MM.1S (cell line): ENCODE data around the gene MTA2.

Experiments
- EZH2 ChIP-seq: fragments of 300-600 bp; sonication (generic); optimal IDR thresholded peaks from 2 replicates; pipeline ENCODE3; 2017; ENCODE audit warnings: low read depth, mild to moderate bottlenecking, antibody characterized with exemption, low read length, mixed read lengths
- TF ChIP-seq, protein P1 (sequence below): fragments of 300-600 bp; sonication (generic); IDR thresholded peaks from 2 replicates; pipeline ENCODE4 v1.5.1; 2016; ENCODE audit warnings: antibody characterized with exemption, low read length, mixed read lengths

DNA sequence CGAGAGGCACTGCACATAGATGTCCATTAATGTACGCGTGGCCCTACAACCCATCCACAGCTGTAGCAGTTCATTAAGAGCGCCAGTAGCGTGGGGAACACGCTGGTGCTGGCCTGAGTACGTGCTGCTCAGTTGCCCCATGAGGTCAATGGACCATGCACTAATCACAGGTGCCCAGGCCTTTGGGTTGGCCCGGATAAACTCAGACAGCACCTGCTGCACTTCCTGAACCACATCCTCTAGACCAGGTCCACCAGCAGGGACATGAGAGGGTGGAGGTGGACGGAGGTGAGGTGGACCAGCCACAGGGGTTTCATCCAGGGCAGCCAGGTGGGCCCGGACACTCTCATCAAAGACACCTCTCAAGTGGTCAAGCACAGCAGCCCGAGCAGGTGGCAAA, 47.8 kb upstream of the MTA2 start:
- TF ChIP-seq EZH2, result no peak
- TF ChIP-seq, protein P1, sequence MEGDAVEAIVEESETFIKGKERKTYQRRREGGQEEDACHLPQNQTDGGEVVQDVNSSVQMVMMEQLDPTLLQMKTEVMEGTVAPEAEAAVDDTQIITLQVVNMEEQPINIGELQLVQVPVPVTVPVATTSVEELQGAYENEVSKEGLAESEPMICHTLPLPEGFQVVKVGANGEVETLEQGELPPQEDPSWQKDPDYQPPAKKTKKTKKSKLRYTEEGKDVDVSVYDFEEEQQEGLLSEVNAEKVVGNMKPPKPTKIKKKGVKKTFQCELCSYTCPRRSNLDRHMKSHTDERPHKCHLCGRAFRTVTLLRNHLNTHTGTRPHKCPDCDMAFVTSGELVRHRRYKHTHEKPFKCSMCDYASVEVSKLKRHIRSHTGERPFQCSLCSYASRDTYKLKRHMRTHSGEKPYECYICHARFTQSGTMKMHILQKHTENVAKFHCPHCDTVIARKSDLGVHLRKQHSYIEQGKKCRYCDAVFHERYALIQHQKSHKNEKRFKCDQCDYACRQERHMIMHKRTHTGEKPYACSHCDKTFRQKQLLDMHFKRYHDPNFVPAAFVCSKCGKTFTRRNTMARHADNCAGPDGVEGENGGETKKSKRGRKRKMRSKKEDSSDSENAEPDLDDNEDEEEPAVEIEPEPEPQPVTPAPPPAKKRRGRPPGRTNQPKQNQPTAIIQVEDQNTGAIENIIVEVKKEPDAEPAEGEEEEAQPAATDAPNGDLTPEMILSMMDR, result no peak
